NCI-H82 treated with DMSO at 0.1 percent for 48 hours (cell line): ENCODE data around the gene SLC24A3.
A peak's percentile ranks its signal among the peaks of the same experiment; 100 is the strongest.

Experiments used
- DNase-seq: peaks from one replicate; lab custom pipeline; 2025; ENCODE audit not compliant: unreplicated experiment; lab: John Stamatoyannopoulos, UW

Gene SLC24A3

DNA sequence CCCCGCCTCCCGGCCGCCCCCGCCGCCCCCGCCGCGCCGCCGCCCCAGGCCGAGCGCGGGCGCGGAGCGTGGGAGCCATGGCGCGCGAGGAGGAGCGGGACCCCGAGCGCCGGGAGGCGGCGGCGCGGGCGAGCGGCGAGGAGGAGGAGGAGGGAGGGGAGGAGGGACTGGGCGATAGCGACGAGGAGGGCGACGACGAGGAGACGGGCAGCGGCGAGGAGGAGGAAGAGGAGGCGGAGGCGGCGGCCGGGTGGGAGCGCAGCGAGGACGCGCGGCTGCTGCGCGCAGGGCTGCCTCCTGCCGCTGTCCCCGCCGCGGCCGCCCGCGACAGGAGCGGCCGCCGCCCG lies at the start of gene SLC24A3:
Gene SLC24A3, plus strand, starts transcription at position 174 of the 347 bp plus-strand sequence.
- no peak for DNase-seq

- no peak for DNase-seq
Observed at GRCh38 chr20:19170148-19170547, 42.3 kb upstream of the SLC24A3 start.

- DNase-seq, result no peak
Observed at GRCh38 chr20:19172637-19173036, 39.8 kb upstream of the SLC24A3 start.

- no peak for DNase-seq
Observed at GRCh38 chr20:19176470-19177052, 35.9 kb upstream of the SLC24A3 start.

GRCh38 chr20:19181552-19181951 lies 30.9 kb upstream of the SLC24A3 start:
- DNase-seq, result no peak

DNA sequence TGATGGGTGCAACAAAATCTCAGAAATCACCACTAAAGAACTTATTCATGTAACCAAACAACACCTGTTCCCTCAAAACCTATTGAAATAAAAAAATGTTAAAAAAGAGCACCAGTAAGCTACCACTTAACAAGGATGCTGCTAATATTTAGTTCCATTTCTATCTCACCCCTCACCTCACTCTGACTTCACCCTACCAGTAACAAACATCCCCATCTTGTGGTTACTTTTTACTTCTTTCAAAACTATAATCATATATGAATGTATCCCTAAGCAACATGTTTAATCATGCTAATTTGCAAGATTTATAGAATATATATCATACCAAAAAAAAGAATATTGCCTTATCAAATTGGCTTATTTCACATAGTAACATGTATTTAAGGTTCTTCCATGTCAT lies 27.4 kb upstream of the SLC24A3 start:
- no peak for DNase-seq

GRCh38 chr20:19193349-19193748 lies 19.1 kb upstream of the SLC24A3 start:
- no peak for DNase-seq

- peak; percentile 42 for DNase-seq
Observed at GRCh38 chr20:19205981-19206396, 6.5 kb upstream of the SLC24A3 start.

- DNase-seq, result no peak
Observed at GRCh38 chr20:19207541-19207940, 4.9 kb upstream of the SLC24A3 start.

GRCh38 chr20:19210391-19211155 lies 1.9 kb upstream of the SLC24A3 start:
- DNase-seq, result no peak

DNA sequence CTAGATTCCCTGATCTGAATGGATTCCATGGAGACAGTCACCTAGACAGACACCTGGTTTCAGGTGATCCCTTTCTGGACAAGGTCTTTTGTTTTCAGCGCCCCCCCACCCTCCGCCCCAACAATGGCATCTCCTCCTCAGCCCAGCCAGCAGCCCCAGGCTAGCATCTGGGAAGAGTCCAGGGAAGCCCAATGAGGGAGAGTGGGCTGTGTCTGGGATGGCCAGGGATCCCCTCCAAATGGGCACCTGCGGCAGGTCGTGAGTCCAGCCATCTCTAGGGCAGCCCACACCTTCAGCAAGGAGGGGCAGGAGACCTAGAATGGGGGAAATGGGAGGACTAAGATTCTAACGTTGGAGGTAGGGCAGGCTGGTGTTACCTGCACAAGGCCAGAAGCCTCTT lies 1.2 kb upstream of the SLC24A3 start:
- DNase-seq, result no peak

GRCh38 chr20:19211661-19212468 lies 577 bp upstream of the SLC24A3 start:
- DNase-seq, result no peak

- peak; percentile 11 for DNase-seq
Observed at GRCh38 chr20:19212821-19213502, 520 bp downstream of the SLC24A3 start.

- DNase-seq, result no peak
Observed at GRCh38 chr20:19213946-19214490, 1.6 kb downstream of the SLC24A3 start.

DNA sequence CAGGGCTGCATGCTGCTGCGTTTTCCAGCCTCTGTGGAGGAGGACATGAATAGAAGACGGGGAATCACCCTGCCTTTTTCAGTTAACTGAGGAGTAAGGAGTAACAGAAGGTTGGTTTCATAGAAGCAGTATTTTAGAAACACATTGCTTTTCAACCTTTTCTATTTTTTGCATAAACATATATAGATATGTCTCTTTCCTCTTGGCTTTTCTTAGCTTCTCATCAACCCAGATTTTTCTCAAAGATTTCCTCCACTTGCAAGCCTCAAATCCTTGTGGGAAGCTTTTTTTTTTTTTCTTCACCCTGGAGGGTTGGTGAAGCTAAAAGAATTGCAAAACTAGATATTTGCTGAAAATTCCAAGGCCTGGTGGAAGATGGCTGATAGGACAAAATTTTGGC lies 6.0 kb downstream of the SLC24A3 start:
- DNase-seq, result no peak

DNA sequence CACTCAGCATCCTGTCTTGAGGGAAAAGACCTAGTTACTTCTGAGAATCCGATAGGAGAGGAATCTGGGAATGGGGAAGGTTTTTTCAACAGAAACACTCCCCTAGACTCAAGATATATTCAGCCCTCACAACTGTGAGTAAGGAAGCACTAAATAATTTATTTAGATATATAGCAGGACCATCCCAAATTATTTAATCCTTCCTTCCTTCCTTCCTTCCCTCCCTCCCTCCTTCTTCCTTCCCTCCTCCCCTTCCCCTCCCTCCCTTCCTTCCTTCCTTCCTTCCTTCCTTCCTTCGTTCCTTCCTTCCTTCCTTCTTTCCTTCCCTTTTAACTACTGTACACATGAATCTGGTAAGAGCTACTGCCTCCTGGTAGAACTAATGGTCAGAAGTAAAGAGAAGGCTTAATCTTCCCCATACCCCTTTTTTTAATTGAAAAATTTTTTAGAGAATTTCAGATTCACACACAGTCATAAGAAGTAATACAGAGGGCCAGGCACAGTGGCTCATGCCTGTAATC lies 10.1 kb downstream of the SLC24A3 start:
- DNase-seq, result no peak

GRCh38 chr20:19223640-19224039 lies 11.2 kb downstream of the SLC24A3 start:
- no peak for DNase-seq

DNA sequence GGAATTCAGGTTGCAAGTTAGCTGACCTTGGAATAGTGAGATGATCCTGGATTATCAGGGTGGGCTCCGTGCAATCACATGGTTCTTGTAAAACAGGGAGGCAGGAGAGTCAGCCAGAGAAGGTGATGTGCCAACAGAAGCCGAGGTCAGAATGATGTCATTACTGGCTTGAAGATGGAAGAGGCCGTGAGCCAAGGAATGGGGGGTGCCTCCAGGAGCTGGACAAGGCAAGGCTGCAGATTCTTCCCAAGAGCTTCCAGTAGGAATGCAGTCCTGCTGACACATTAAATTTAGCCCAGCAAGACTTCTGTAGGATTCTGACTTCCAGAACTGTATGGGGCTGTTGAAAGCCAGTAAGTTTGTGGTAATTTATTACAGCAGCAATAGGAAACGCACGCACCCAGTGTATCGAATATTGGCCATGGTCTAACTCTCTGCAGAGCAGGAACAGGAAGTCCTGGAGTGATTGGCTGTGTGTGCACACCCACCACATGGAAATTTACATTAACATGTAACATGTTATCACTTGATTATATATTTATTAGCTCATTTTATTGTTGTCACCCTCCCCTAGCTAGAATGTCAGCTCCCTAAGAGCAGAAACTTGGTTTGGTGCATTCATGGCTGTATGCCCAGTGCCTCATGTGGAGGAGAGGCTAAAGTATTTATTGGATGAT lies 19.1 kb downstream of the SLC24A3 start:
- DNase-seq, result no peak

DNA sequence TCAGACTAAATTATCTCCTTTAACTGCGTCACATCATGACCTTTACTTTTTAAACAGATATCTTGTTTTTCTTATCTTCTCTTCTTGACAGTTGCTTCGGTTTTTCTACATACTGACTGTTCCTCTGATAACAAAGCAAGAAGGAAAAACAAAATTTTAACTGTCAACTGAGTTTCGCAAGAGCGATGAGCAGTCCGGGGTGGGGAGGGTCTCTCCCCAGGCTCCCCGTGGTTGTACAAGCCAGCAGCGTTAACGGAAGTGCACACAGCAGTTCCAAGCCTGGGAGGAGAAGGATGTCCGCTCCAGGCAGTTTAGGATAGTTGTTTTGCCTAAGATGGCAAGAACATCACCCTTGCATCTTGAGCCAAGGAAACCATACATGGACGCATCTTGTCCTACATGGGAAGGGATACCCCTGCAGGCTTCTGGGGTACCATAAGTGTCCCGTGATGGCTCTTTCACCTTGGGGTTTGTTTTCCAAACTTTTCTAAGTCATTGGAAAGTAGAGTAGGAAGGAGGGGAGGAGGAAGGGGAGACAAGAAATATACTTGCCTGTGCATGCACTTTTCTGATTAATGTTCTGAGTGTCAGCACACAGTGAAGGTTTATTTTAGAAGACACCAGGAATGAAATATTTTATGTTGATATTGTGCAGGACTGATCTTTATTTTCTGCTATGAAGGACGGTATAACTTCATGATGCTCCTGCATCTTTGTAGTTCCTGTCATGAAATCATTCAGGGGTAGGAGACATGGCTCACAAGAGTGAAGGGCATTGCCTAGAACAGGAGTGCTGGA lies 20.8 kb downstream of the SLC24A3 start:
- no peak for DNase-seq
